ENCODE measurements around the gene ZBTB32.

Gene ZBTB32

DNA sequence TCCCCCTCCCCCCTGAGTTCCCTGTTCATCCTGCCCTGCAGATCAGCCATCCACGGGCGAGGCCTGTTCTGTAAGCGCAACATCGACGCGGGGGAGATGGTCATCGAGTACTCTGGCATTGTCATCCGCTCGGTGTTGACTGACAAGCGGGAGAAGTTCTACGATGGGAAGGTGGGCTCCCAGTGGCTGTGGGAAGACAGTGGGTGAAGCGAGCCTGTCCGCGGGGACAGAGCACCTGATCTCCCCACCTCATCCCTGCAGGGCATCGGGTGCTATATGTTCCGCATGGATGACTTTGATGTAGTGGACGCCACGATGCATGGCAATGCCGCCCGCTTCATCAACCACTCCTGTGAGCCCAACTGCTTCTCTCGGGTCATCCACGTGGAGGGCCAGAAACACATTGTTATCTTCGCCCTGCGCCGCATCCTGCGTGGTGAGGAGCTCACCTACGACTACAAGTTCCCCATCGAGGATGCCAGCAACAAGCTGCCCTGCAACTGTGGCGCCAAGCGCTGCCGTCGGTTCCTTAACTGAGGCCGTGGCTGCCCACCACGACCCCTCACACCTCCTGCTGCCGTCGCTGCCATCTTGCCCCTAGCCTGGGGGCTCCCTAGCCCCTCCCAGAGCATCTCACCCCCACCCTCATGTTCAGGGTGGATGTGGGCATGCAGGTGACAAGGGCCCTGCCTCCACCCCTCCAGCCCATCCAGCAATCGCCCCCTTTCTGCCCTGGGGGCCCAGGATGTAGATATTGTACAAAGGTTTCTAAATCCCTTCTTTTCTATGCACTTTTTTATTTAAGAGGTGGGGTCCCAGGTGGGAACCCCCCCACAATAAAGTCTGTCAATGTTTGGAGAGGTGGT lies 33.9 kb downstream of the ZBTB32 start:
- DNase-seq: no peak

DNA sequence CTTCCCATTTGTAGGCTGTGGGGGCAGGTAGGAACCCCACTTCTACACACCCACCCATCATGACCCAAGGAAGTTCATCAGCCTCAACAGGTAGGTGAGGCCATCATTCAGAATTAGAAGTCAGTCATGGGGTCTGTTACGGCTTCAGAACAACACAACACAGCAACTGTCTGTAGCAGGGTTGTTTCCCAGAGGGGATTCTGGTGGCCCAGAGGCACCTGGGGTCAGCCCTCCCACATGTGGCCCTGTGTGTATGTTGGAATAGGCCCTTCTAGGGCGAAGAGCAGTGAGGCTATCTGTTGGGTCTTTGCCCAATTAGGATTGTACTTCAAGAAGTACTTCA lies 34.5 kb downstream of the ZBTB32 start:
- DNase-seq: no peak

- no peak for DNase-seq
Measured at GRCh38 chr19:35739275-35740107, 35.1 kb downstream of the ZBTB32 start.

- no peak for DNase-seq
Measured at GRCh38 chr19:35740108-35740422, 35.7 kb downstream of the ZBTB32 start.

DNA sequence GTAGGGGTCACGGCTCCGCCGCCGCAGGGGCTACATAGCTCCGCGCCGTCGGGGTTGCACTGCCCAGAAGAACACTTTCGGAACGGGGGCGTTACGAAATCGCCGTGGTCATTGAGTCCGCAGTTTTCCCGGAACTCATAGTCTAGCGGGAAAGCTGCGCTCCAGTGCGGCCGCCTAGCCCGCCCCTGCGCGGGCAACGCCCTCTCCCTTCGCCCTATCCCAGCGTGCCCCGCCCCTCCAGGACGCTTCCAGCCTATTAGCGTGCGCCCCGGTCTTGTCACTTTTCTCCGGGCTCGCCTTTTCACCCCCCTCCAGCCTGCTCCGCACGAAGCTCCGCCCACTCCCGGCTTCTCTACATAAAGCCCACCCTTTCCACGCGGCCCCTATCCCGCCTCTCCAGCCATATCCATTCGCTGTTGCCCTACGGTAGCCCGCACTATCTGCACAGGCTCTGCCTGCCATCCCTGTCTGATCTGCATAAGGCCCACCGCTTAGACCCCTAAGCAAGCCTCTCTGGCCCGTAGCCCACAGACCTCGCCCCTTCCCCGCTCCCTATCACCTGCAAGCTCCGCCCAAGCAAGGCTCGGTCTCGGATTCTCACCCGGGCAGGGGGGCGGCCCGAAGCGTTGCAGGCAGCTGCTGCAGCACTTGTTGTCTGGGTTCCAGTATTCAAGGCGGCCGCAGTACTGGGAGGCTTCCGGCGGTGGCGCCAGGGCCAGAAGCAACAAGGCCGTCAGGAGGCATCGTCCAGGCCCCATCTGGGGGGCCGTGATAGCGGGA lies 36.3 kb downstream of the ZBTB32 start:
- DNase-seq: no peak

DNA sequence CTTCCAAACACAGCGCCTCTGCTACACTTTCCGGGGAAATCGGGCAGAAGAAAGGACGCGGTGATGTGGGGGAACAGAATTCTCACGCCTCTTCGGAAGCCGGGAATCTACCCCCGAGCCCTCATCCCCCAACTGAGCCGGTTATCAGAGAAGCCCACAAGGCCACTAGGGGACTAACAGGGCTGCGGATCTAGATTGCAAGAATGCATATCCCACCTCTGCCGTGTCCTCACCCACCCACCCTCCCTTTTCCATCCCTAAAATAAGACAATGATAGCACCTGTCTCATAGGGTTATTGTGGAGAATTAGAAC lies 36.8 kb downstream of the ZBTB32 start:
- DNase-seq: no peak

- DNase-seq: no peak
Measured at GRCh38 chr19:35742121-35742724, 37.9 kb downstream of the ZBTB32 start, which contains the start of gene IGFLR1. TSS of gene IGFLR1 (minus strand) at chr19:35742452. CDS start at chr19:35741180, 1,272 bp downstream.

- DNase-seq: no peak
Measured at GRCh38 chr19:35743640-35744429, 39.5 kb downstream of the ZBTB32 start.

GRCh38 chr19:35744430-35745327 lies 40.3 kb downstream of the ZBTB32 start:
- no peak for DNase-seq

DNA sequence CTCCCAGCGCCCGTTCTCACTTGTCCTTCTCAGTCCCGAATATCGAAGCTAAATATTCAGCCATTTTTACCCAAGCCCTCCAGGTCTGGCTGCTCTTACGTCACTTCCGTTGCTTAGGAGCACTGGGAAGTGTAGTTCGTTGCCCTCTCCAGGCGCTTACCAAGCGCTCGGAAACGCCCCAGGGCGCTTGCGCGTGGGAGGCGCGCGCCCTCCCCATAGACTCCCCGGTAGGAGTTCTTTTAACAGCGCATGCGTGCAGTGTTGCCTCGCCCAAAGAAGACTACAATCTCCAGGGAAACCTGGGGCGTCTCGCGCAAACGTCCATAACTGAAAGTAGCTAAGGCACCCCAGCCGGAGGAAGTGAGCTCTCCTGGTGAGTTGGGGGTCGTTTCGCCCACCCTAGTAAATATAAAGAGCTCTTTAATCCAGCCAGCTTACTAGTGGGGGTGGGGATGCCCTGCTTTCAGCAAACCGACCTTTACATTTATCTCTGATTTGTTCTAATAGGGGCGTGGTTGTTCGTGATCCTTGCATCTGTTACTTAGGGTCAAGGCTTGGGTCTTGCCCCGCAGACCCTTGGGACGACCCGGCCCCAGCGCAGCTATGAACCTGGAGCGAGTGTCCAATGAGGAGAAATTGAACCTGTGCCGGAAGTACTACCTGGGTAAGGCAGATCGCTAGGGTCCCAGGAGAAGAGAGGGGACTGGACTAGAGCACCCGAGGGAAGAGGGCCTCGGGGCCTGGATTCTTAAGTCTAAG lies 41.1 kb downstream of the ZBTB32 start, which contains the start of the genes PSENEN and U2AF1L4:
TSS of gene PSENEN (plus strand) at position 324 of the 759 bp plus-strand sequence. CDS start at position 604, 280 bp downstream.
TSS of gene U2AF1L4 (minus strand) at position 91 of the 759 bp plus-strand sequence. CDS start at position 64, 27 bp downstream.
- no peak for DNase-seq

DNA sequence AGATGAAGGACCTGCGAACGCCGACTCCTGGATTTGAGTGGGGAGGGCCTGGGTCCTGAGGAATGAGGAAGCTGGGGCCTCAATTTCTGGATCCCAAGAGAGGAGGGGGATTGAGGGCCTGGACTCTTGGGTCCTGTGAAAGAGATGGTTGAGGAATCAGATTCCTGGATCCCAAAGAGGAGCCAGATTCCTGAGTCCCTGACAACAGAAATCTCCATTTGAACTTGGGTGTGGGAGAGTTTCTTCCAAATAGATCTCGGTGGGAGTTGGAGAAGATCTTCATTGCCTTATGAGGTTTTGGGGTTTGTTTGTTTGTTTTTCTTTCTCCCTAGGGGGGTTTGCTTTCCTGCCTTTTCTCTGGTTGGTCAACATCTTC lies 41.7 kb downstream of the ZBTB32 start:
- DNase-seq: no peak

- DNase-seq: no peak
Measured at GRCh38 chr19:35746531-35746930, 42.2 kb downstream of the ZBTB32 start.

DNA sequence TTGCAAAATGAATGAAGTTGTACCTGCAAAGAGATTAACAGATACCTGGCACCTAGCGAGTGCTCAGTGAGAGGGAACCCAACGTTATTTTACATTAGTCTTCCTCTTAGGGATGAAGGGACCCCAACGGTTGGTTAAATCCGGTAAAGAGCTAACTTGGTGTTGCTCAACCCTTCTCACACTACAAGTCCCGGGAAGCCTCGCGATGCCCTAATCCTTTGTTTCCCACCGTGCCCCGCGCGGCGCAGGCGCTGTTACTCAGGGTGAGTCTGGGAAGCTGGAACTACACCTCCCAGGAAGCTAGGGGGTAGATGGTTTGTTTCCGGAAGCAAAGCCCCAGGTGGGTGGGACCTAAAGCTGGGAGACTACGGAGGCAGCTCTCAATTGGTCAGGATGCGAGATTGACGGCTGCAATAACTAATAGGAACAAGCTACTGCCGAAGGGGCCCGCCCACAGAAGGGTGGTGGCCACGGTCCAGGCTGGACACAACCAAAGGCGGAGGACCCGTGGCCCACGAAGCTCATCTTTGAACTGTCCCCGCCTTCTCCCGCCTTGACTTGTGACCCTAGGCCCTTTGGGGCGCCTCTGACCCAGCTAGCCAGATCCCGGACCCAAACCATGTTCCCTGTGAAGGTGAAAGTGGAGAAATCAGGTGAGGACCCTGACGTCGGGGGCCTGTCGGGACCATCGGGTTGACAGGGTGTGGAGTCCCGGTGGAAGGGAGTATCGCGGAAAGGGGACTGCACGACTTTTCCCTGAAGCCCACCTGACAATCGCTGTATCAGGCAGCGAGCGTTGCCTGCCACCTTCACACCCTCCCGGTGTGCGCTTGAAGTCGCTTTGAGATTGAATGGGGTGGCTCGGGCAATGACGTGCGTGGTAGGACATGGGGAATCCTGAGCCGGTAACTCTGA lies 44.0 kb downstream of the ZBTB32 start, which contains the start of gene LIN37:
TSS of gene LIN37 (plus strand) at position 471 of the 915 bp plus-strand sequence. CDS start at position 620, 149 bp downstream.
- DNase-seq: no peak

GRCh38 chr19:35750167-35750566 lies 45.8 kb downstream of the ZBTB32 start:
- no peak for DNase-seq

DNA sequence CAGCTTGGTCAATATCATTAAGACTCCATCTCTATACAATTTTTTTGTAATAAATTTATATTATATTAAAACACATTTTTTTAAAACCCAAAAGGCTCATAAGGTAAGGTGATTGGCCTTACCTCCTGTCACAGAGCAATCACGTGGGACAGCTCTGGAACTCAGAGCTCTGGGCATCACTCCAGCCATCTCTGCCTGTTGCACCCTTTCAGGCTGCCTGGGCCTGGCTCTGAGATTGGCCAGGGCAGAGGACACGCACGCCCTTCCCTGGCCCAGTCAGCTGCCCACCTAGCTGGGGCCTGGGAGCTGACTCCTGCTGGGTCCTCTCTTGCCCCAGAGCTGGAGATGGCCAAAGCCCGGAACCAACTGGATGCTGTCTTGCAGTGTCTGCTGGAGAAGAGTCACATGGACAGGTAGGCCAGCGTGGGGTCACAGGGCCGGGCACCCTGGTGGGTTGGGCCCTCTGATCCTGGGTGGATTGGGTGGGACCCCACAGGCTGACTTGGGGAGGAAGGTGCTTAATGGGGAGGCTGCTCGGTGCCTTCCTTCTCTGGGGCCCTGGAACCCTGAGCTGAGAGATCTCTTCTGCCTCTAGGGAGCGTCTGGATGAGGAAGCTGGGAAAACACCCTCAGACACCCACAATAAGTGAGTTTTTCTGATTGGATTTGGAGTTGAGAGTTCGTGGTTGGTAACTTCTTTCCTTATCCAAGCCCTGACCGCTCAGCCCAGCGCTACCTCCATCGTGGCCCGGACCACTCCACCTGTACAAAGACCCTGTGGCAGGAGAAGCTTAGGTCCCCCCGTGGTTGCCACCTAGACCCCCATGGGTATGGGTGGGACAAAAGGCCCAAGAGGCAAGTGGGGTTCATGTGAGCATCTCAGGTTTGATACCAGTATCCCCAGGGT lies 47.7 kb downstream of the ZBTB32 start:
- DNase-seq: no peak

DNA sequence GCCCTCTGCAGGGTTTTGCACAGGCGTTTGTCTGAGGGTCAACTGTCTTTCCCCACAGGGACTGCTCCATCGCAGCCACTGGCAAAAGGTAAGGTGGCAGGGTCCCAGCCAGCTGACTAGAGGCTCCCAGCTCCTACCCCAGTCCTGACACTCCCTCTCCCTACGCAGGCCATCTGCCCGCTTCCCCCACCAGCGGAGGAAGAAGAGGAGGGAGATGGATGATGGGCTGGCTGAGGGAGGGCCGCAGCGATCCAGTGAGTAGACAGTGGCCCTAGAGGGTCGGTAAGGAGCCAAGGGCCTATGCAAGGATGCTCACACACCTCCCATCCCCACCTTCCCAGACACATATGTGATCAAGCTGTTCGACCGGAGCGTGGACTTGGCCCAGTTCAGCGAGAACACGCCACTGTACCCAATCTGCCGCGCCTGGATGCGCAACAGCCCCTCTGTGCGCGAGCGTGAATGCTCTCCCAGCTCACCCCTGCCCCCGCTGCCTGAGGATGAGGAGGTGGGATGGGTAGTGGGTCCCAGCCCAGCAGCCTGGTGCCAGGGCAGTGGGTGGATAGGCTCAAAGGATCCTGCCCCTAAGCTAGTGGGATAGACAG lies 48.5 kb downstream of the ZBTB32 start:
- DNase-seq: no peak
